Kidney epithelial cell (primary cell): ENCODE results near the gene SLC4A9. TPM values are rescaled to one million over a fixed set of nuclear protein-coding genes. Genes with fewer than 3 reads are reported as not detected.
A peak's percentile ranks its signal among the peaks of the same experiment; 100 is the strongest.

Experiments used
- DNase-seq: peaks from one replicate; pipeline ENCODE4 v3.0.0-alpha.2; 2010; ENCODE audit warnings: low read depth
- H3K27me3 ChIP-seq: 2 replicates; pipeline ENCODE4 v1.6.0; 2011; ENCODE audit warnings: low read length; ENCODE audit not compliant: control insufficient read depth, insufficient read depth
- H3K36me3 ChIP-seq: 2 replicates; pipeline ENCODE4 v1.5.1; 2011; ENCODE audit warnings: low read length; ENCODE audit not compliant: control insufficient read depth, insufficient read depth
- H3K4me3 ChIP-seq: 2 replicates; pipeline ENCODE4 v1.5.1; 2011; ENCODE audit warnings: low read depth, mild to moderate bottlenecking, control low read depth, low read length
- CTCF ChIP-seq: IDR thresholded peaks from 2 replicates; pipeline ENCODE4 v1.5.1; 2011; ENCODE audit warnings: mild to moderate bottlenecking, moderate library complexity, low read length, control low read depth, inconsistent platforms; ENCODE audit not compliant: insufficient read depth, poor library complexity, severe bottlenecking
- total RNA-seq: library from RNA; depleted of rRNA; stranded (reverse); fragments of >200 nt; gene quantifications from 2 replicates; pipeline ENCODE4 v1.2.3, GENCODE V29; 2015

SLC4A9 gene
- total RNA-seq, 1 donor from 2014 or later: not detected

GRCh38 chr5:140360681-140361479, 886 bp downstream of the SLC4A9 start:
- TF ChIP-seq CTCF: no peak
- H3K27me3 ChIP-seq: no peaks in the 10 kb centered on the region
- H3K4me3 ChIP-seq: no peak overlapping the region

GRCh38 chr5:140361901-140362300, 1.9 kb downstream of the SLC4A9 start:
- Histone ChIP-seq H3K4me3 (no peak overlapping the region), H3K36me3 (no peaks in the 10 kb centered on the region), H3K27me3 (no peaks in the 10 kb centered on the region)
- TF ChIP-seq CTCF: no peak
- no peak for DNase-seq

More at GRCh38 chr5:140360681-140361479, 886 bp downstream of the SLC4A9 start:
- no peaks in the 10 kb centered on the region for H3K36me3 ChIP-seq
- no peak for DNase-seq

DNA sequence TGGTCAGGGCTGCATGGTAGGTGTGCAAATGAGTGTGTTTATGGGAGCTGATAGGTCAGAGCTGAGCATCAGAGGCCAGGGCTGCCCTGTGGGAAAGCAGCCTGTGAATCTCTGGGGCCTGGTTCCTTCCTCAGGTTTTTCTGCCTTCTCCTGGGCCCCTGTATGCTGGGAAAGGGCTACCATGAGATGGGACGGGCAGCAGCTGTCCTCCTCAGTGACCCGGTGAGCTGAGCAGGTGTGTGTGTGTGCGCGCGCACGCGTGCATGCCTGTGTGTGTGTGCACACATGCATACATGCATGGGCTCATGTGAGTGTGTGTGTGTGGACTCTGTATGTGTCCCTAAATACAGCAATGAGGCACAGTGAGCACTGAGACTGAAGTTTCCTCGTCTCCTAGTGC, 2.3 kb downstream of the SLC4A9 start:
- H3K4me3 ChIP-seq: no peak overlapping the region

GRCh38 chr5:140362875-140363630, 3.1 kb downstream of the SLC4A9 start:
- Histone ChIP-seq H3K27me3 (no peaks in the 10 kb centered on the region), H3K4me3 (peak overlapping the region; percentile 25), H3K36me3 (no peaks in the 10 kb centered on the region)
- TF ChIP-seq CTCF: peak; percentile 98
- no peak for DNase-seq

More for the DNA sequence above, 2.3 kb downstream of the SLC4A9 start:
- no peak for DNase-seq
- no peak for TF ChIP-seq CTCF
- H3K36me3 ChIP-seq: no peaks in the 10 kb centered on the region
- H3K27me3 ChIP-seq: no peaks in the 10 kb centered on the region

- TF ChIP-seq CTCF: no peak
- Histone ChIP-seq H3K27me3 (no peaks in the 10 kb centered on the region), H3K4me3 (peak overlapping the region; percentile 25), H3K36me3 (no peaks in the 10 kb centered on the region)
- no peak for DNase-seq
Measured at GRCh38 chr5:140363631-140364471, 3.9 kb downstream of the SLC4A9 start.
